GF-D8 (cell line): ENCODE measurements around the gene ZMAT3.
A peak's percentile ranks its signal among the peaks of the same experiment; 100 is the strongest.
"Not testable (repeated sequence)": the region's sequence is repeated elsewhere in the genome, so short reads cannot be mapped to it uniquely, and the experiment has no call there.

Source experiments
- DNase-seq: peaks from one replicate; lab custom pipeline; 2025; lab: John Stamatoyannopoulos, UW

The ZMAT3 gene, protein sequence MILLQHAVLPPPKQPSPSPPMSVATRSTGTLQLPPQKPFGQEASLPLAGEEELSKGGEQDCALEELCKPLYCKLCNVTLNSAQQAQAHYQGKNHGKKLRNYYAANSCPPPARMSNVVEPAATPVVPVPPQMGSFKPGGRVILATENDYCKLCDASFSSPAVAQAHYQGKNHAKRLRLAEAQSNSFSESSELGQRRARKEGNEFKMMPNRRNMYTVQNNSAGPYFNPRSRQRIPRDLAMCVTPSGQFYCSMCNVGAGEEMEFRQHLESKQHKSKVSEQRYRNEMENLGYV

DNA sequence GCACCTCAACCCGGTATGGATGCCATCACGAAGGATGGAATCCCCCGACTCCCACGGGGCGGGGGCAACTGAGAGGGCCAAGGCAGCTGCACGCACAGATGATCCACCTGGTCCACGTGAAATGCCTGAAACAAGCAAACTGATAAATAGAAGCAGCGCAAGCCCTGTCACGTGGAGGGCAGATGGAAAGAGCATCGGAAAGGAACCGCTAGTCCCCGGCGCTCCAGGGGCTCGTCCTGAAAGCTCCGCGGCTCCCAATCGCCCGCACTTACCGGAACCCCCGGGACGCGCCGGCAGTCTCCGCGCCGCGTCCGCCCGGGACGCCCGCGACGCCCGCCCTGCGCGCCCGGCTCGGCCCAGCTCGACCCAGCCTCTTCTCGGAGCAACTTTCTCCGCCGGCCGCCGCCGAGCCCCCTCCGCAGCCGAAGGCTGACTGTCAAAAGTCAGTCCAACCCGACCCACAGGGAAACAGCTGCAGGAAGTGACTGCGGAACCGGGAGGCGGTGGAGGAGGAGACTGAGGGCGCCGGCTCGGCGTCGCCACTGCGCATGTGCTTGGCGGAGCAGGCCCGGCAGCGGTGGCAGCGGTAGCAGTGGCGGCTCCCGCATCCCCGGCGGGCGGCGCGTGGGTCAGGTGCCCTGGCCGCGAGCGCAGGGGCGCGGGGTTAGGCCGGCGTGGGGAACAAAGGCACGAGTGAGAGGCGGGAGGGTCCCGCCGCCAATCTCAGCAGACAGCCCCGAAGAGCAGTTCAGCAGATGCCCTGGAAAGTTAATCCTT lies at the start of gene ZMAT3:
ZMAT3 (minus strand) TSS at position 487 of the 777 bp plus-strand sequence. CDS start 4,057 bp downstream, outside the sequence.
- peak; percentile 32 for DNase-seq

DNA sequence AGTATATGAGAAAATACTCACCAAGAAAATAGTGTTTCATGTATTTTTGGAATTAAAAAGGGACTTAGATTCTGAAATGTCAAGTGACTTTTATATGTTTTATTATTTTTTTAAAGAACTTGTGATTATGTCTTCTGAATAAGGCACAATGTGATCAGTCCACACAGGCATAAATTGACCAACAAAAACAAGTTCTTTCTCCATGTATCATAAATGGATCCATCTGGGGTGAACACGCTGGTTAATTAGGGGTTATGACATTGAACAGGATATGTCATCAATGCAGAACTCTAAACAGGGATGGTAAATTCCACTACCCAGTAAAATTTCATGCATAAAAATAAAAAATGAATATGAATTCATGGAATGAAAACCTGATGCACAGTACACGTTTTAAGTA lies 45.2 kb upstream of the ZMAT3 start:
- DNase-seq, result no peak

DNA sequence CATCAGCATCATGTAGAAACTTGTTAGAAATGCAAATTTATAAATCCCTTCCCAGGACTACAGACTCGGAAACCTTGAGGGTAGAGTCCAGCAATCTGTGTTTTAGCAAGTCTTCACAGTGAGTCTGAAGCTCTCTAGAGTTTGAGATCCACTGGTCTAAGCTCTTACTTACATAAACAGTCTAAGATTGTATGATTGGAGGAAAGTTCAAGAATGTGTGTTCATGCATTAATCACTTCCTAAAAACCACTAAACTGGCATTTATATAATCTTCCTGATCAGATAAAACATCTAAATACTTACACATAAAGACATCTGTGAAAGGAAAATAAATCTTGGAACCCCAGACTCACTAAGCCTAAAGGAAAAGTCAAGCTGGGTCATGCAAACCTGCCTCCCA lies 43.8 kb upstream of the ZMAT3 start:
- not testable (repeated sequence) for DNase-seq

DNA sequence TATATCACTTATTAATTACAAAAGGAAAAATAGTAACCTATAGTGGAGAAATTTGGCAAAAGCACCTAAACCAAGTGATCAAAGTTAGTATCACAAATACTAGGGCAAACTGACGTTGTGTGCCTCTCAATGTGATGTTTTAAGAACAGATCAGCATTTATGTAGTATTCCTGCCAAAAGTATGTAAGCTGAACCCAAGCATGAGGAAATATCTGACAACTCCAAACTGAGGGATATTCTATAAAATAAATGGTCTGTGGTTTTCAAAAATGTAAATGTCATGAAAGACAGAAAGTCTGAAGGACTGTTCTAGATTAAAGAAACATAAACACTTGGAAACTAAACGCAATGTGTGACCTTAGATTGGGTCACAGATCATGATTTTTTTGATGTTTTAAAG lies 42.3 kb upstream of the ZMAT3 start:
- DNase-seq, result no peak

DNA sequence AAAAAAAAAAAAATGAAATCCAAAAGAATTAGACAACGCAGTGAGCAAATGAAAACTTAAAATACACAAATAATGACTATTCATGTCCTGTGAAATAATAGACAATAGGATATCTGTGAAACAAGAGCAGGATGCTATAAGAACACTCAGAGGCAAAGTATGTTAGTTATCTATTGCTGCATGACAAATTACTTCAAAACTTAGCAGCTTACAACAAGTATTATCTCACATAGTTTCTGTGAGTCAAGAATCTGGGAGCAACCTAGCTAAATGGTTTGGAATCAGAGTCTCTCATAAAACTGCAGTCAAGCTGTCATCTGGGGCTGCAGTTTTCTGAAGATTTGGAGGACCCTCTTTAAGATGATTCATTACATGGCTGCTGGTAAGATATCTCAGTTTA lies 36.5 kb upstream of the ZMAT3 start:
- no peak for DNase-seq

DNA sequence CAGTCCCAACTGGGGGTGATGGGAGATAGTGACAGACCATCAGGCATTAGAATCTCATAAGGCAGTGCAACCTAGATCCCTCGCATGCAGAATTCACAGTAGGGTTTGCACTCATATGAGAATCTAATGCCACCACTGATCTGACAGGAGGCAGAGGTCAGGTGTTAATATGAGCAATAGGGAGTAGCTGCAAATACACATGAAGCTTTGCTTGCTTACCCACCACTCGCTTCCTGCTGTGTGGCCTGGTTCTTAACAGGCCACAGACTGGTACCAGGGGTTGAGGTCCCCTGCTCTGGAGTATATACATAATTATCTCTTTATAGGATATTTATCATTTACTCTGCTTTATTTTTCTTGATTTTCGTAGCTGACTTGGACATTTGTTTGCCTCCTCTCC lies 36.0 kb upstream of the ZMAT3 start:
- no peak for DNase-seq

DNA sequence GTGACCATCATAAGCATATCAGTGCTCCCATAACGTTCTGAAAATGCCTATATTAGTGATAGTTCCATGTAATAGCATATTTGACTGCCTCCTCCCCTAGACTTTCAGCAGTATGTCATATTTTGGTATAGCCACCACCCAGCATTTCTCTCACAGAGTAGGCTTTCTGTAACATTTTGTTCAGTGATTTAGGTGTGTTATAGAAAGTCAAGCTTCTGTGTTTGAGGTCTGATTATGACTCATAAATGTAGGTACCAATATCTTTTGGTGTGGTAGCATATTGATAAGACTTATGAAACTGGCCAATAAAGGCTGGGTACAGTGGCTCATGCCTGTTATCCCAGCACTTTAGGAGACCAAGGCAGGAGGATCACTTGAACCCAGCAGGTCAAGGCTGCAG lies 34.3 kb upstream of the ZMAT3 start:
- DNase-seq, result no peak

DNA sequence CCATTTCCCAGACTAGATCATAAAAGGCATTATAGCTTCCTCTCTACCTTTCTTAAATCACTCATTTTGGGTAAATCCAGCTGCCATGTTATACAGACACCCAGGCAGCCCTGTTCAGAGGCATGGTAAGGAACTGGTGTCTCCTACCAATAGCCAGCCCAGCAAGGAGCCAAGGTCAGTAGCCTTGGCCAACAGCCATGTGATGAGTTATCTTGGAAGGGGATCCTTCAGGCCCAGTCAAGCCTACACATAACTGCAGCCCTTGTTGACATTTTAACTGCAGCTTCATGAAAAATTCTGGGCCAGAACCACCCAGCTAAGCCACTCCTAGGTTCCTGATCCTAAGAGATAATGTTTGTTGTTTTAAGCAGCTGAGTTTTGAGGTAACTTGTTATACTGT lies 29.0 kb upstream of the ZMAT3 start:
- DNase-seq, result no peak

DNA sequence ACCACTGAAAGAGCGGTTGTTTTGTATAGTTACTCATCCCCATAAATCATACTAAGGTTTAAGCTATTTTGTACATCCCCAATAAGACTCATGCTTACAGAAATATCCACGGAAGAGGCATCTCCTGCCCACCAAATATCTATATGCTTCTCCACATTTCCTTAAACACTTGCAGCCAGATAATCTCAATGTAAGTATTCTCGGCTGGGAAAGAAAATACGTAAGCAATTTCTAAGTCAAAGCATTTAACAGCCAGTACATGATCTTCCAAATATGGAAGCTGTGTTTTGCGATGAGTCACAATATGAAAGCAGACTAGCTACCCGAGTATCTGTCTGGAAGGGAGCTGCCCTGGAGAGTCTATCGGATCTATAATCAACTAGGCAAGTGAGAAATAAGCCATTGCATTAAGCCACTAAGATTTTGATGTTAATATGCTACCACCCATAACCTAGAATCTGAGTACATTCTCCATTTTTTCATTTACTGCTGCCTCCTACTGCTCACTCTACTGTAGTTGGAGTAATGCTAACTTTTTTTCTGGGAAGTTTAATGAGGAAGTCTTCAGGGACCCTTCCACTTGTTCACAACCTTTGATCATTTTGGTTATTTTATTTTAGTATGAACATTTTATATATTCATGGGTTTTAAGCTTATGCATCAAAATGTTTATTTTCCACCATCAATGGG lies 26.9 kb upstream of the ZMAT3 start:
- no peak for DNase-seq

DNA sequence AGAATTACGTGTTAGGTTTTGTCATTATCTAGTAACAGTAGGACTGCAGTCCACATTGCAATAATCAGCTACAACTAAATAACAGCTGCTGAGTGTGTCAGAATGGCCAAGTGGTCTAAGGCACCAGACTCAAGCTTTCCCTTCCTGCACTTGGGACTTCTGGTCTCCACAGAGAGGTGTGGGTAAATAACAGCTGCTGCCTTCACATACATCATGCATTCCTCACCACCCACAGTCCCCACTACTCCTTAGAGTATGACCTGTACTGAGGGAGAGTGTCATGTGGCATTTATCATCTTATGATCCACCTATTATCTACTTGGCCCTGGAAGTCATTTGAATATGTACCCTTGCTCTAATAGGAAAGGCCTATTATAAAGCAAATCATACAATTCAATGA lies 22.2 kb upstream of the ZMAT3 start:
- no peak for DNase-seq

DNA sequence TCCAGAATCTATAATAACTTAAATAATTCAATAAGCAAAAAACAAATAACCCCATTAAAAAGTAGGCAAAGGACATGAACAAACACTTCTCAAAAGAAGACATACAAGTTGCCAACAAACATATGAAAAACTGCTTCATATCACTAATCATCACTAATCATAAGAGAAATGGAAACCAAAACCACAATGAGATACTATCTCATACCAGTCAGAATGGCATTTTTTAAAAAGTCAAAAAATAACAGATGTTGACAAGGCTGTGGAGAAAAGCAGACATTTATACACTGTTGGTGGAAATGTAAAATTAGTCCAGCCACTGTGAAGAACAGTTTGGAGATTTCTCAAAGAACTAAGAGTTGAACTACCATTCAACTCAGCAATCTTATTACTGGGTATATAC lies 19.5 kb upstream of the ZMAT3 start:
- no peak for DNase-seq

DNA sequence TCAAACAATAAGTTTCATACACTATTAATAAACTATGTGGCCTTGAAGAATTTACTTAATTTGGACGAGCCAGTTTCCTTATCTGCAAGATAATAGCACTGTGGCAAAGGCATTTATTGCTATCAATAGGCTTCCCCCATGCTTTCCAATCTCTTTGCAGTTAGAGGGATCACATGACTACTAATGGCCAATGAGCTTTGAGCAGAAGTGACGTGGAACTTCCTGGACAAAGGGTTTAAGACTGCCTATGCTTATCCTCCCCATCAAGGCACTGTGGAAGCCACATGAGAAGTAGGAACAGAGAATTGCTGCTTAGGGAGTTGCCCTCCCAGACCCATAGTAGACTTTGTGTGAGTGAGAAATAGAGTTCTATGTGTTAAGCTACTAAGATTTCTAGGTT lies 16.7 kb upstream of the ZMAT3 start:
- DNase-seq, result no peak

DNA sequence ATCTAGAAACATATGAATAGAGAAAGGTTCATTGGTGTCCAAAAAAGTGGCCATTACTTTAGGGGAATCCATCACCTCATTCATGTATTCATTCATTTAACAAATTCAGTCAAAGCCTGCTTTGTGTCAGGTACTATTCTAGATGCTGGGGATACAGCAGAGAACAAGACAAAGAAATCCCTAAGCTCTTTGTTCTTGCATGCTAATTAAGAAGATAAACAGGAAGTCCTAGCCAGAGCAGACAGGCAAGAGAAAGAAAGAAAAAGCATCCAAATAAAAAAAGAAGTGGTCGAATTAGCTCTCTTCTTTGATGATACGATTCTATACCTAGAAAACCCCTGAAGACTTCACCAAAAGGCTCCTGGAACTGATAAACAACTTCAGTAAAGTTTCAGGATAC lies 12.4 kb upstream of the ZMAT3 start:
- no peak for DNase-seq

DNA sequence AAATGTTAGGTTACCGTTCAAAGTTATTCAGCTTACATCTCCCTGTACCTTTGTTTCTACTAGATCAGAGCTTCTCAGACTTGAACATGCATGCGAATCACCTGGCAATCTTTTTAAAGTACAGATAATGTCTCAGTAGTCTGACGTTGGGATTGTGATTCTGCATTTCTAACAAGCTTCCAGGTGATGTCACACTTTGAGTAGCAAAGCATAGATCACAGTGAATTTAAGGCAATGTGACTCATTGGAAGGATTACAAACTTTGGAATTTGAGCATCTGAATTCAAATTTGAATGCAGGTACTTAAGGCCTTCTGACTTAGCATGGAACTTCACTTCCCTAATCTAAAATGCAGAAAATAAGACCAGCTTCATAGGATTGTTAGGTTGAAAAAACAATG lies 10.8 kb upstream of the ZMAT3 start:
- DNase-seq, result no peak

DNA sequence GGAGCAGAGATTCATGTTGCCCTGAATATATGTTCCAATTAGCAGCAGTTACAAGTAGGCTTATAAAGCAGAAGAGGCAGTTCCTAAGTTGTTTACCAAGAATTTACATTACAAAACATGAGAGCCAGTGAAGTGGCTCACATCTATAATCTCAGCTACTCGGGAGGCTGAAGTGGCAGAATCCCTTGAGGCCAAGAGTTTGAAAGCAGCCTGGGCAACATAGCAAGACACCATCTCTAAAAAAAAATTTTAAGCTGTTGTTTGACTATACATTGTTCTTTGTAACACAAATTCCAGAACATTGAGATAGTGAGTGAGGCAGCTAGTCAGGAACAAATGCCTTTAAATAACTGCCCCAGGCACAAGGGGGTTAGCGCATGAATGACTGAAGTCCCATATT lies 10.3 kb upstream of the ZMAT3 start:
- no peak for DNase-seq

DNA sequence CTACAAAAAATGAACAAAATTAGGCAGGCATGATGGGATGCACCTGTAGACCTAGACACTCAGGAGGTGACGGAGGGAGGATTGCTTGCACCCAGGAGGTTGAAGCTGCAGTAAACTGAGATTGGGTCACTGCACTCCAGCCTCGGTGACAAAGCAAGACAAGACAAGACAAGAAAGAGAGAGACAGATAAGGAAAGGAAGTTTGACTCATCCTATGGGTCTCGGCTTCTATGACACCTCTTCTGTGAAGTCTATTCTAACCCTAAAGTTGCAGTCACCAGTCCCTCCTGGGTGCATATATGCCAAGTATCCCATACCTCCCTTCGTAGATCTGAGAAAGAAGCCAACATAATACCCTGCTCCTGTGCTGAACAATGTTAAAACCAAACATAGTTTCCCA lies 7.9 kb upstream of the ZMAT3 start:
- DNase-seq, result no peak

DNA sequence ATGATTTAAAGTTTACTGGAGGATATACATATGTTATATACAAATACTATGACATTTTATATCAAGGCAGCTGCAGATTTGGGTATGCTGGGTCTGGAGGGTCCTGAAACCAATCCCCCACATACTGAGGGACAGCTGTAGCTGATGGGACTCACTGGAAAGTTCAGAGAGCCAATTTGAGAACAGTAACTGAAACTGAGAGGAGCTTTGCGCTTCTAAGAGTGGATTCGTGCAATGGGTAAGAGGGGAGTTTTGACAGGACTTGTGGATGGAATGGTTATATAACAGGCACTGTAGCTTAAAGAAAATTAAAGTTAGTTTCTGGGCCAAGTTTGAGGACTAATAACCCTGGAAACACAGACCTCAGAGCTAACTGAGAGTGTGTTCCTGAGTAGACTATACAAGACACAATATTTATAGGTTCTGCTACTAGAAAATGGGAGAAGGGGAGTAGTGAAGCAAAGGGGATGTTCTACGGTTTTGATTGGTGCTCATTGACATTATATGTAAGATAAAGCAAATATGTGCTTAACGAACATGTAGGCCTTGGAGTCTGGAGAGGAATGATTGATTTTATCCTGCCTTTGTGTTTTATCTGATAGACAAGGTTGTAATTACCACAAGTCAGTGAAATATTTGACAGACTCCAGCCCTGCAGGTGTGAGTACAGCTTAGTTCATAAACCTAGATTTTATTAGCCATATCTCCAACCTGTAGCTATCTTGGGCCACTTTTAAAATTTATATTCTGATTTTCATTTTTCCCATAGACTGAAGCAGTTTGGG lies 4.8 kb upstream of the ZMAT3 start:
- no peak for DNase-seq

DNA sequence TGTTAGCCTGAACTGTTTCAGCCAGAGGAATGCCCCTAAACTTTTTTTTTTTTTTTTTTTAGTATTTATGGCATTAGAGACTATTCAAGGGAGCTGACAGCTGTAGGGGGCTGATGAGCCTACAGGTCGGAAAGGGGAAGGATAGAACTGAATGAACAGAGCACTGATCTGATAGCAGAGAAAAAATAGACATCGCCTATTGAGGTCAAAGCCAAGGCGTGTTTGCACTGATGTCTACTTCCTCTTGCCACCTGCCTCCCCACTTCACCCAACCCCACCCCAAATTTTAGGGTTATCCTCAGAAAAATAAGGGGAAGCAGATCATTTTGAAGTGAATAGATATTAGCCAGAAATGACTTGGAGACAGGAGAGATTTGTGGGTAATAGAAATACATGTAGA lies 3.0 kb upstream of the ZMAT3 start:
- DNase-seq, result no peak

DNA sequence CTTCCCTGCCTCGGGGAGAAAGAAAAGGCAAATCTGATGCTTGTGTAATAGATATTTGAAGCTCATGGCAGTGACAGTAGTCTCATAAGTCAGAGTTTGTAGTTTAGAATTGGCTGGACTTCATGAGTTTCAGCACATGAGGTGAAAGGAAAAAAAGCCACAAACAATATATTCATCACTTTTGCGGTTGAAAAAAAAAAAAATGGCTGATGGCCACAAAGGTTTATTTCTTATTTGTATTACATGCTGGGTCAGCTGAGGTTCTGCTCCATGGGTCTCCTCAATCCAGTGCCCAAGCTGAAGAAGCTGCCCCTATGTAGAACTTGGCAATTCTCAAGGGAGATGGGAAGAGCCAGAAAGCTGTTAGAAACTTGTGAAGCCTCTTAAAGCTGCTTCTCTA lies 2.2 kb upstream of the ZMAT3 start:
- DNase-seq, result no peak

DNA sequence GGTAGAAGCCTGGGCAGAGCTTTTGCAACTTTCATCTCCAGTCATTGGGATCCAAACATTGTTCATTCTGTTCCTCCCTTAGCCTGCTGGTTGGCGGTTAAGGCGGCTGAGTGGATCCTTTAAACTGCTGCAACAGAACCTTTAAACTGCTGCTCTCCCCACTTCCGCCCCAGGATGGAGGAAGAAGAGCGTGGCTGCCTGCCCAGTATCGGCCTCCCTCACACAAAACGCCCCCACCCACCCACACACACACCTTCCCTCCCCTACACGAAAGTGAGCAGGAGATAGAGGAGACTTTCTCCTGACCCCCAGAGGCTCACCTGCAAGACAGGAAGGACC lies 460 bp upstream of the ZMAT3 start:
- no peak for DNase-seq

DNA sequence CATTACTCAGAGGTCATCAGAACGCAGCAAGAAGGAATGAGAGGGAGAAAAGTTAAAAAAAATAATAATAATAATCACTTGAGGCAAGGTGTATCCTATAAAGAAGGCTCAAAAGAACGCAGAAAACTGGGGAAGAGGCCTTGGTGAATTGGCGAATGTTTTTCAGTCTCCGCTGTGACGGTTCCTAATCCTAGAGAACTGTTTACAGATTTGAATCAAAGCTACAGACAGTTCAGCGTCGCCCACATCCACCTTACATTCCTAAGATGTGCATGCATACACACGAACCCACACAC lies 634 bp downstream of the ZMAT3 start:
- DNase-seq, result no peak

DNA sequence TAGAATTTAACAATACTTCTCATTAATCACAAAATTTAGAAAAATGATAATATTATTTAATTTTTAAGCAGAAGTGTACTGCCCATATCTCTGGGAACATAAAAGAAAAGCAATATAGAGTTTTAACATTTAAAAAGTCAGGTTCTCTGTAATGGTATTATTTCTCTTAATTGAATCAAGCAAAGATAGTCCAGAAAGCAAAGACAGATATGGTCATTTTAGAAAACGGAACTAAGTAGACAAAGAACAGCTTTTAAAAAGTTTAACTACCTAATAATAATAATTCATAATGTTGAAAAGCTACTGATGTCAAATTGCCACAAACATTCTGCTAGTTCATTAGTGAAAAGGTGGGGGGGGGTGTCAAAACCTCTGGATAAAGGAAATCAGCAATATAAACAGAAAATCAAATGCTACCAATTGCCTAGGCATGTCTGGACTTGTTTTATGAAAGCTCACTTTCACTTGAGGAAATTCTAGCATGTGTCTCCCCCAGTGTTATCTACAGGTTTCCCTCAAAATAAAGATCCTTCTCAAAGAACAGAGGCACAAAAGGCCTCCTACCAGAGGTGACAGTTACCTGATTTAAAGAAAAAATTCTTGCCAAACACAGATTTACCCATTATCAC lies 1.7 kb downstream of the ZMAT3 start:
- DNase-seq, result no peak
